ENCODE results near the gene NUDCD3.

NUDCD3 gene

GRCh38 chr7:44449584-44449928 is 40.9 kb downstream of the NUDCD3 start:
- no peaks in the 10 kb centered on the region for H3K9me3 ChIP-seq (ENCODE audit: control insufficient read depth in 2 of 2, low read length in 2 of 2)
- no peak overlapping the region for H3K27ac ChIP-seq (ENCODE audit: low read depth in 2 of 2, low read length in 2 of 2)
- peaks cover 15 to 25% of the 10 kb centered on the region in 2 donors for H3K36me3 ChIP-seq (ENCODE audit: control insufficient read depth in 2 of 2, insufficient read depth in 2 of 2, low read length in 2 of 2)
- no peaks in the 10 kb centered on the region for H3K4me1 ChIP-seq (ENCODE audit: control insufficient read depth in 2 of 2, insufficient read depth in 2 of 2, low read length in 2 of 2)
- no peak overlapping the region for H3K4me3 ChIP-seq (ENCODE audit: low read length in 2 of 2)
- H3K27me3 ChIP-seq (ENCODE audit: control insufficient read depth in 2 of 2, insufficient read depth in 2 of 2, low read length in 2 of 2), result no peaks in the 10 kb centered on the region
- H3K9ac ChIP-seq (ENCODE audit: low read depth in 1 of 2, low read length in 2 of 2), result no peak overlapping the region

DNA sequence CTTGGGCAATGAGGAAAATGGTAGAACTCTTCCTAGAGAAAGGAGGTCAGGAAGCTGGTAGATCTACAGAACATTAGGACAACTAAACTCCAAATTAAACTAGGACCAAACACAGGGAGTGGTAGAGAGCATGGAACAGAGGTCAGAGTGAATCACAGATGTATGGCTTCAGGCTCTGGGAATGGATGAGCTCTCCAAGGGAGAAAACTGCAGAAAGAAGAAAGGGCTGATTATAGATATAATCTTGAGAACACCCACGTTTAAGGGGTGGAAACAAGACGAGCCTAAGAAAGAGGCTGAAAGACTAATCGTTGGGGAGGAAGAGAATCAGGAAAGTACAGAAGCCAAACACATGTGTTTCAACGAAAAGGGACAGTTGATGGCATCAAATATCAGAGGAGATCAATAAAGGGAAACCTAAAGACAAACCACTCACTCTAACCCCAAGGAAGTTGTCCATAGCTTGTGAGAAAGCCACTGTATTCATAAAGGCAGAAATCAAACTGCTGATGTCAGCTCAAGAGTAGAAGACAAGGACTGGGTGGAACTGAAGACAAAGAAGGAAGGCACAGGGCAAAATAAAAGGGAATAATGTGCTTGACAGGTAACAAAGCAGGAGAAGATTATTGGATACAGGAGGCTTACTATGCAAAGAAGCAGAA is 41.4 kb downstream of the NUDCD3 start:
- H3K4me3 ChIP-seq (ENCODE audit: low read length in 2 of 2), result no peak overlapping the region
- H3K27ac ChIP-seq (ENCODE audit: low read depth in 2 of 2, low read length in 2 of 2), result no peak overlapping the region
- no peak overlapping the region for H3K9ac ChIP-seq (ENCODE audit: low read depth in 1 of 2, low read length in 2 of 2)
- no peaks in the 10 kb centered on the region for H3K4me1 ChIP-seq (ENCODE audit: control insufficient read depth in 2 of 2, insufficient read depth in 2 of 2, low read length in 2 of 2)
- H3K27me3 ChIP-seq (ENCODE audit: control insufficient read depth in 2 of 2, insufficient read depth in 2 of 2, low read length in 2 of 2), result no peaks in the 10 kb centered on the region
- H3K9me3 ChIP-seq (ENCODE audit: control insufficient read depth in 2 of 2, low read length in 2 of 2), result no peaks in the 10 kb centered on the region
- peaks cover 15 to 25% of the 10 kb centered on the region in 2 donors for H3K36me3 ChIP-seq (ENCODE audit: control insufficient read depth in 2 of 2, insufficient read depth in 2 of 2, low read length in 2 of 2)

DNA sequence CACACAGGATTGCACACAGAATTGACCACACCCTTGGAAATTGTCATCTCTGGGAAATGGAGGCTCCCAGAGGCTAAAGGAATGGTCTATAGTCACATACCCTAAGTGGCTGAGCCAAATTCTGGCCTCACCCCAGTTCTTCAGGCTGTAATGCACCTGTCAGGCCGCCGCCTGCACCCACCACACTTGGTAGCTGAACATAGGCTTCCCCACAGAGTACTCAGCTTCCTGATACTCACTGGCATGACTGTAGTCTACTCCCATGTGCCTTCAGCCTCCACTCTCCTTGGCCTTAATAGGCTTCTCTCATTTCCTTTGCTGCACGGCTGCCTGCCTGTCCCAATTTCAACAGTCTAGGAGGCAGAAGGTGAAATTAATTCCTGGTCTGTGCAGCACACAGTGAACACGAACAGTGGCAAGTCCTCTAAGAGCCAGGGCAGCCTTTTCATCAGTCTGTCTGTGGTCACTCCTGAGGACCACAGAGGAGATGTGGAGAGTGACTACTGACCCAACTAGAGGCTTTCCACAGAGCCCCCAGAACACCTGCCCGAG is 42.5 kb downstream of the NUDCD3 start:
- peaks cover 15 to 25% of the 10 kb centered on the region in 2 donors for H3K36me3 ChIP-seq (ENCODE audit: control insufficient read depth in 2 of 2, insufficient read depth in 2 of 2, low read length in 2 of 2)
- no peaks in the 10 kb centered on the region for H3K27me3 ChIP-seq (ENCODE audit: control insufficient read depth in 2 of 2, insufficient read depth in 2 of 2, low read length in 2 of 2)
- no peaks in the 10 kb centered on the region for H3K9me3 ChIP-seq (ENCODE audit: control insufficient read depth in 2 of 2, low read length in 2 of 2)
- no peak overlapping the region for H3K27ac ChIP-seq (ENCODE audit: low read depth in 2 of 2, low read length in 2 of 2)
- no peak overlapping the region for H3K4me3 ChIP-seq (ENCODE audit: low read length in 2 of 2)
- H3K4me1 ChIP-seq (ENCODE audit: control insufficient read depth in 2 of 2, insufficient read depth in 2 of 2, low read length in 2 of 2), result no peaks in the 10 kb centered on the region
- H3K9ac ChIP-seq (ENCODE audit: low read depth in 1 of 2, low read length in 2 of 2), result no peak overlapping the region

DNA sequence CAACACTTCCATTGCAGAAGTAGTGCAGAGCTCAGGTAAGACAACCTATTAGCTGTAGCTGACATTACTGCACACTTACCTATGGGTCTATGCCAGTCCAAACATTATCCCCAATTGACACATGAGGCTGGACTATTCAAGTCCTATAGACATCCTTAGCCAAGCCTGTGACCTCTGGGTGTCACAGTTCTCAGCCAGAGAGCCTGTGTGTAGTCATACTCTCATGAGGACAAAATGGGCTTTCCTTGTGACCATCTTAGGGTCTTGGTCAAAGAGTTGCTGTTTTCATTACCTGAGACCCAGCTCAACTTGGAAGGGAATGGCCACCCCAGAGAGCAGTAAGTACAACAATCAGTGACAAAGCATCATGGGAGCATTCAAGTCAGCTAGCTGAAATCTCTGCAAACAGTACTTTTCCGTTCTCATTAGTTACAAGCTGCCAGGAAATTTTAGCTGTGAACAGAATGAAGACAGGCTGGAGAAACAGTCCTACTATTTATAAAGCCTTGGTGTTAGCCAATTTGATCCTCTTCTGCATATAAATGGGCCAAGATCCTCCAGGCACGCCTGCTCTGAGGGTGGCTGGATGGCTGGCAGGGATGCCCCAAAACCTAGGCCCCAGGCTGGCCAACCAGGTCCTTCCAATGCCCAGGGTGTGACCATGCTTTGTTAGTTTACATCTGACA is 44.3 kb downstream of the NUDCD3 start:
- Histone ChIP-seq H3K9me3 (ENCODE audit: control insufficient read depth in 2 of 2, low read length in 2 of 2) (no peaks in the 10 kb centered on the region), H3K9ac (ENCODE audit: low read depth in 1 of 2, low read length in 2 of 2) (no peak overlapping the region), H3K4me3 (ENCODE audit: low read length in 2 of 2) (no peak overlapping the region), H3K27ac (ENCODE audit: low read depth in 2 of 2, low read length in 2 of 2) (no peak overlapping the region), H3K36me3 (ENCODE audit: control insufficient read depth in 2 of 2, insufficient read depth in 2 of 2, low read length in 2 of 2) (peaks cover 15 to 21% of the 10 kb centered on the region in 2 donors), H3K4me1 (ENCODE audit: control insufficient read depth in 2 of 2, insufficient read depth in 2 of 2, low read length in 2 of 2) (no peaks in the 10 kb centered on the region), H3K27me3 (ENCODE audit: control insufficient read depth in 2 of 2, insufficient read depth in 2 of 2, low read length in 2 of 2) (no peaks in the 10 kb centered on the region)

DNA sequence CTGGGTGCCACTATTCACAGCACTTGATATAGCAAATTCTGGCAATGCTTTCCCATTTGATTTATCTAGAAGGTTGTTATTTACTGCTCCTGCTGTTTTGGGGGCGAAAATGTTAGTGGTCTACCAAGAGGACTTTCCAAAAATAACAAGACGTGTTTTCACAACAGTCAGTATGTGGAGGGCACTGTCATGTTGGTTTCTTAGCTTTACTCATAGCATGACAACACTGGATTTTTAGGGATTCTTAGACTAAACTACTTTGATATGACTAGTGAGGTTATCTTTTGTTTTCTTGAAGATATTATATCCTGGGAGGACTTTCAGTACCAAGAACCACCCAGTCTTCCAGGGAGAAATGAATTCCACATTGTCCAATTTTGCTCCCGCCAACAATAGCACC is 49.4 kb downstream of the NUDCD3 start:
- Histone ChIP-seq H3K27ac (ENCODE audit: low read depth in 2 of 2, low read length in 2 of 2) (no peak overlapping the region), H3K4me3 (ENCODE audit: low read length in 2 of 2) (no peak overlapping the region), H3K9me3 (ENCODE audit: control insufficient read depth in 2 of 2, low read length in 2 of 2) (no peaks in the 10 kb centered on the region), H3K36me3 (ENCODE audit: control insufficient read depth in 2 of 2, insufficient read depth in 2 of 2, low read length in 2 of 2) (peaks cover 7 to 12% of the 10 kb centered on the region in 2 donors), H3K4me1 (ENCODE audit: control insufficient read depth in 2 of 2, insufficient read depth in 2 of 2, low read length in 2 of 2) (no peaks in the 10 kb centered on the region), H3K9ac (ENCODE audit: low read depth in 1 of 2, low read length in 2 of 2) (no peak overlapping the region), H3K27me3 (ENCODE audit: control insufficient read depth in 2 of 2, insufficient read depth in 2 of 2, low read length in 2 of 2) (no peaks in the 10 kb centered on the region)

GRCh38 chr7:44440577-44441078 is 49.8 kb downstream of the NUDCD3 start:
- H3K4me3 ChIP-seq (ENCODE audit: low read length in 2 of 2), result no peak overlapping the region
- no peaks in the 10 kb centered on the region for H3K4me1 ChIP-seq (ENCODE audit: control insufficient read depth in 2 of 2, insufficient read depth in 2 of 2, low read length in 2 of 2)
- no peaks in the 10 kb centered on the region for H3K9me3 ChIP-seq (ENCODE audit: control insufficient read depth in 2 of 2, low read length in 2 of 2)
- H3K27me3 ChIP-seq (ENCODE audit: control insufficient read depth in 2 of 2, insufficient read depth in 2 of 2, low read length in 2 of 2), result no peaks in the 10 kb centered on the region
- H3K9ac ChIP-seq (ENCODE audit: low read depth in 1 of 2, low read length in 2 of 2), result no peak overlapping the region
- H3K27ac ChIP-seq (ENCODE audit: low read depth in 2 of 2, low read length in 2 of 2), result no peak overlapping the region
- H3K36me3 ChIP-seq (ENCODE audit: control insufficient read depth in 2 of 2, insufficient read depth in 2 of 2, low read length in 2 of 2), result peaks cover 7 to 8% of the 10 kb centered on the region in 2 donors

DNA sequence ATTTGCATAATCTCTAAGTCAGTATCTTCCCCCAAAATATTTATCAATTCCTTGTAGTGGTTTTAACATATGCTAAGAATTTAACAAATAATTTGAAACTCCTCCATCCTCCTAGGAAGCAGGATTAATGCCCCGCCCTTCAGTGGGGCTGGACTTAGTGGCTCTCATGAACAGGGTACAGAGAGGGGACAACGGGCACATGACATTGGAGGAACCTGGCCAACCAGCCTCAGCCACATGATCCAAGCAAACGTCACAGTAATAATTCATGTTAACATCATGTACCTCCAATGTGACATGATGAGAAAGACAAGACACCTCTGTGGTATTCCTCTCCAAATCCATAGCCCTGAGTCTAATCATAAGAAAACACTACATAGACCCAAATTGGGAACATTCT is 50.5 kb downstream of the NUDCD3 start:
- H3K27ac ChIP-seq (ENCODE audit: low read depth in 2 of 2, low read length in 2 of 2), result no peak overlapping the region
- peaks cover 4% of the 10 kb centered on the region in 2 donors for H3K36me3 ChIP-seq (ENCODE audit: control insufficient read depth in 2 of 2, insufficient read depth in 2 of 2, low read length in 2 of 2)
- H3K9me3 ChIP-seq (ENCODE audit: control insufficient read depth in 2 of 2, low read length in 2 of 2), result no peaks in the 10 kb centered on the region
- H3K4me1 ChIP-seq (ENCODE audit: control insufficient read depth in 2 of 2, insufficient read depth in 2 of 2, low read length in 2 of 2), result no peaks in the 10 kb centered on the region
- H3K9ac ChIP-seq (ENCODE audit: low read depth in 1 of 2, low read length in 2 of 2), result no peak overlapping the region
- no peak overlapping the region for H3K4me3 ChIP-seq (ENCODE audit: low read length in 2 of 2)
- no peaks in the 10 kb centered on the region for H3K27me3 ChIP-seq (ENCODE audit: control insufficient read depth in 2 of 2, insufficient read depth in 2 of 2, low read length in 2 of 2)

GRCh38 chr7:44438816-44439215 is 51.6 kb downstream of the NUDCD3 start:
- no peak overlapping the region for H3K27ac ChIP-seq (ENCODE audit: low read depth in 2 of 2, low read length in 2 of 2)
- no peak overlapping the region for H3K9ac ChIP-seq (ENCODE audit: low read depth in 1 of 2, low read length in 2 of 2)
- no peaks in the 10 kb centered on the region for H3K27me3 ChIP-seq (ENCODE audit: control insufficient read depth in 2 of 2, insufficient read depth in 2 of 2, low read length in 2 of 2)
- no peak overlapping the region for H3K4me3 ChIP-seq (ENCODE audit: low read length in 2 of 2)
- peaks cover 4% of the 10 kb centered on the region in 2 donors for H3K36me3 ChIP-seq (ENCODE audit: control insufficient read depth in 2 of 2, insufficient read depth in 2 of 2, low read length in 2 of 2)
- no peaks in the 10 kb centered on the region for H3K4me1 ChIP-seq (ENCODE audit: control insufficient read depth in 2 of 2, insufficient read depth in 2 of 2, low read length in 2 of 2)
- no peaks in the 10 kb centered on the region for H3K9me3 ChIP-seq (ENCODE audit: control insufficient read depth in 2 of 2, low read length in 2 of 2)

DNA sequence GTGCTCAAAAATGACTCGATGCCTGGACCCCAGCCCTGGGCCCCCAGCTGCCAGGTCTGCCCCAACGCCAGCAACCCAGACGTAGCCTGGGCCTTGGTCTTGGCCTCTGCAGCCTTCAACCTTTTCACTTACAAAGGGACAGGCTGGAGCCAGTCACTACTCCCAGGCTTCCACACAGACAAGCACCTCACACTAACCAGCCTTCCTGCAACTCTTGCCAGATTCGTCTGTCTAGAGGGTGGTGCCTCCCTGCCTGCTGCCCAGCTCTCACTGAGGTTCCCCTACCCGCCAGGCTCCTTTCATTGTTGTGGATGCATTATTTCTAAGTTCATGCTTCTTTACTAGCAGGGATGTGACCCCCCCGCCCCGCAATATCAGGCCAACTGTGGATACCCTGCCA is 56.3 kb downstream of the NUDCD3 start:
- Histone ChIP-seq H3K36me3 (ENCODE audit: control insufficient read depth in 2 of 2, insufficient read depth in 2 of 2, low read length in 2 of 2) (peaks cover 12 to 13% of the 10 kb centered on the region in 2 donors), H3K9ac (ENCODE audit: low read depth in 1 of 2, low read length in 2 of 2) (no peak overlapping the region), H3K4me3 (ENCODE audit: low read length in 2 of 2) (no peak overlapping the region), H3K27ac (ENCODE audit: low read depth in 2 of 2, low read length in 2 of 2) (no peak overlapping the region), H3K4me1 (ENCODE audit: control insufficient read depth in 2 of 2, insufficient read depth in 2 of 2, low read length in 2 of 2) (no peaks in the 10 kb centered on the region), H3K9me3 (ENCODE audit: control insufficient read depth in 2 of 2, low read length in 2 of 2) (no peaks in the 10 kb centered on the region), H3K27me3 (ENCODE audit: control insufficient read depth in 2 of 2, insufficient read depth in 2 of 2, low read length in 2 of 2) (no peaks in the 10 kb centered on the region)

GRCh38 chr7:44433255-44434022 is 57.0 kb downstream of the NUDCD3 start:
- H3K4me1 ChIP-seq (ENCODE audit: control insufficient read depth in 2 of 2, insufficient read depth in 2 of 2, low read length in 2 of 2), result no peaks in the 10 kb centered on the region
- H3K27ac ChIP-seq (ENCODE audit: low read depth in 2 of 2, low read length in 2 of 2), result no peak overlapping the region
- no peak overlapping the region for H3K4me3 ChIP-seq (ENCODE audit: low read length in 2 of 2)

More at GRCh38 chr7:44433255-44434022, 57.0 kb downstream of the NUDCD3 start:
- Histone ChIP-seq H3K27me3 (ENCODE audit: control insufficient read depth in 2 of 2, insufficient read depth in 2 of 2, low read length in 2 of 2) (no peaks in the 10 kb centered on the region), H3K9ac (ENCODE audit: low read depth in 1 of 2, low read length in 2 of 2) (no peak overlapping the region), H3K36me3 (ENCODE audit: control insufficient read depth in 2 of 2, insufficient read depth in 2 of 2, low read length in 2 of 2) (peaks cover 10 to 14% of the 10 kb centered on the region in 2 donors), H3K9me3 (ENCODE audit: control insufficient read depth in 2 of 2, low read length in 2 of 2) (no peaks in the 10 kb centered on the region)

All from mucosa of rectum (tissue), 2 donors.